ENCODE data around the gene SIPA1.
"Not testable (repeated sequence)": the region's sequence is repeated elsewhere in the genome, so short reads cannot be mapped to it uniquely, and the experiment has no call there.

Gene SIPA1

GRCh38 chr11:65652511-65653228 lies 14.8 kb downstream of the SIPA1 start:
- peak; percentile 88 for DNase-seq (ENCODE audit: low read depth, low spot score)
- H3K4me3 ChIP-seq (ENCODE audit: low read length): peak overlapping the region; percentile 62

DNA sequence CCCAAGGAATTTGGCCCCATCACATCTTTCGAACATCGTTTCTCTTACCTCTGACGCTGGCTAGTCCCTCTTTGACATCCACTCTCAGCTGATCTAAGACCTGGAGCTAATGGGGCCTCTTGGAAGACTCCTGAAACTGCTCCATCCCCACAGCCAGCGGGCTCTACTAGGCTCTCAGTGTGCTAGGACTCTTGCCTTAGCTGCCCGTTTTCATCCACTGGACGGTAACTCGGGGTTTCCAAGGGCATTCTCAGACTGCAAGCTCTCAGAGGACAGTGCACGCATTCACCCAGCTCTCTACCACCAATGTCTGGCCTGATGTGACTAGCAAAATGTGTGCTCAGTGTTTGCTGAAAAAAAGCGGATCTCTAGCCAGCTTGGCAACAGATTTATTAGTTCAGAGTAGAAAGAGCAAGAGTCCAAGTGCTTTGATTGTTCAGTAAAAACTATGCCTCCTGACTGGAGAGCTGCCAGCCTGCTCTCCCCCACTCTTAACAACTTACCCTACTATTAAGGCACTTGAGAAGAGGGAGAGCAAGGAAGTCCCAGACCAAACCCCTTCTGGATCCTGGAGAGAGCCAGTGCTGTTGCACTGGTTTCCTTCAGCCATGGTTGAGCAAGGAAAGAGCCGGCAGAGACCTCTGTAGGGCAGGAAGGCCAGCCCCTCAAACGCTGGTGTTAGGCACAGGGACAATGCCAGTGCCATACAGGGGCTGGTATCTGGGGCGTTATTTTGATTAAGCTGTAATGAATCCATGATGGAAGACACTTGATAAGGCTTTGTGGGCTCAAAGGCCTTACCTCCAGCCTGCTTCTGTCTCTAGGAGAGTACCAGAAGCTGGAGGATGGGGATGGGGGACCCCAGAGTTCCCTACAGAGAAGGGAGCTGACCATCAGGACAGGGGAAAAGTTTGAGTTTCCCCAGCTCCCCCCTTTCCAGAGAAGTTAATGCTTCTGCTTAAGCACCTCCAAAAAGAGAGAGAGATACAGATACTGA lies 15.6 kb downstream of the SIPA1 start:
- peak overlapping the region; percentile 62 for H3K4me3 ChIP-seq (ENCODE audit: low read length)
- DNase-seq (ENCODE audit: low read depth, low spot score): no peak

- no peak overlapping the region for H3K4me3 ChIP-seq (ENCODE audit: low read length)
- no peak for DNase-seq (ENCODE audit: low read depth, low spot score)
Observed at GRCh38 chr11:65654375-65655349, 16.8 kb downstream of the SIPA1 start.

GRCh38 chr11:65655570-65656332 lies 17.9 kb downstream of the SIPA1 start:
- DNase-seq (ENCODE audit: low read depth, low spot score): no peak
- H3K4me3 ChIP-seq (ENCODE audit: low read length): no peak overlapping the region

- no peak for DNase-seq (ENCODE audit: low read depth, low spot score)
- H3K4me3 ChIP-seq (ENCODE audit: low read length): no peak overlapping the region
Observed at GRCh38 chr11:65657426-65657825, 19.5 kb downstream of the SIPA1 start.

GRCh38 chr11:65658174-65659021 lies 20.5 kb downstream of the SIPA1 start:
- DNase-seq (ENCODE audit: low read depth, low spot score): no peak

GRCh38 chr11:65660038-65660437 lies 22.1 kb downstream of the SIPA1 start:
- DNase-seq (ENCODE audit: low read depth, low spot score): no peak

More at GRCh38 chr11:65658174-65659021, 20.5 kb downstream of the SIPA1 start:
- no peak overlapping the region for H3K4me3 ChIP-seq (ENCODE audit: low read length)

GRCh38 chr11:65660908-65661307 lies 23.0 kb downstream of the SIPA1 start:
- not testable (repeated sequence) for H3K4me3 ChIP-seq (ENCODE audit: low read length); DNase-seq (ENCODE audit: low read depth, low spot score)

More at GRCh38 chr11:65660038-65660437, 22.1 kb downstream of the SIPA1 start:
- no peak overlapping the region for H3K4me3 ChIP-seq (ENCODE audit: low read length)

DNA sequence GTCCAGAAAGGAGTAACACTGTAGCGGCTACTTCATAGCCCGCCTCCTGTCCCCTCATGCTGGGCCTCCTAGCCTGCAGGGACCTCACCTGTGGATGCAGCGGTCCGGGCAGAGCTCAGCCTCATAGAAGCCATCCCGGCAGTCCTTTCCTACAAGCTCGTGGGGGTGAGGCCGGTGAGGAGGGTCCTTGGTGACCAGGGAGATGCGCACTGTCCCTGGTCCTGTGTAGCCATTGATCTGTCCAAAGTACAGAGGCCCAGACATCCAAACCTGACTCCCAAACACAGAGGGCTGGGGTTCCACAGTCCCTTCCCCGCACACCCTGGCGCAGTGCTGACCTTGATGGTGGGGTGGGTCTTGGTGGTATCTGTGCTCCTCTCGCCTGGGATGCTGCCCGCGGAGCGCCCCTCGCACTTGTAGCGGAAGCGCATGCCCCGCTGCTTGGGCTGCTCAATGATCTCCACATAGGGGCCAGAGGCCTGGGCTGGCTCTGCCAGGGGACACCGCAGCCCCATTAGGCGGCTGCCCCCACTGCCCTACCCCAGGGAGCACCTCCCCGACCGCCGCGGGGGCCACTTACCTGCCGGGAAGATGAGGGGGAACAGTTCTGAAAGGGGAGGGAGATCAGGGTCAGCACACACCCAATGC lies 23.8 kb downstream of the SIPA1 start:
- DNase-seq (ENCODE audit: low read depth, low spot score): no peak
- H3K4me3 ChIP-seq (ENCODE audit: low read length): peak overlapping the region; percentile 97

GRCh38 chr11:65662247-65662798 lies 24.4 kb downstream of the SIPA1 start:
- H3K4me3 ChIP-seq (ENCODE audit: low read length): peak overlapping the region; percentile 97
- no peak for DNase-seq (ENCODE audit: low read depth, low spot score)

GRCh38 chr11:65662799-65663638 lies 25.1 kb downstream of the SIPA1 start, which contains the start of gene RELA:
Gene RELA (minus strand): TSS chr11:65662916. CDS start chr11:65662832, 84 bp downstream.
- DNase-seq (ENCODE audit: low read depth, low spot score): peak; percentile 69
- peak within 1 kb of the TSS; percentile 97 for H3K4me3 ChIP-seq (ENCODE audit: low read length)

DNA sequence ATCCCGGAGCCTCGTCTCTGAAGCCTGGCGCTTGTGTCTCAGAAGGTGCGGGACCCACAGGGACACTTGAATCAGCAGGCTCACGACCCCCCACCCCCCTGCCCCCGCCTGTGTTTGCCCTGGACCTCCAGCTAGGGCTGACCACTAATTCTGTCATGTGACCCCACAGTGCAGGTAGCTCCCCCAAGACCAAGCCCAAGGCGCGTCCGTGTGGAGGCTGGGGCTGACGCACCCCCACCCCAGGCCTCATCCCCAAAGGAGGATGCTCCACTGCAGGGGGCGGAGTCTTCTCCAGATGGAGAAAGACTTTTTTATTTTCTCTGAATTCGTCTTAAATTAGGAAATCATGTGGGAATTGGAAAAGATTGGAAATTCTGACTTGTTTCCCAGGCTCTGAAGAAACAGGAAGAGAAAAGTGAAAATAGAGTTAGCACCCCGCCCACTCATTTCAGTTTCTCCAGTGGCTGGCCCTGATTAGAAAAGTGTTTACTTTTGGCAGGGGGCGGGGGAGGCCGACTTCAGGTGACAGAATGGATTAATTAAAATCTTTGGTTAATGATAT lies 25.8 kb downstream of the SIPA1 start:
- no peak for DNase-seq (ENCODE audit: low read depth, low spot score)
- peak overlapping the region; percentile 89 for H3K4me3 ChIP-seq (ENCODE audit: low read length)

DNA sequence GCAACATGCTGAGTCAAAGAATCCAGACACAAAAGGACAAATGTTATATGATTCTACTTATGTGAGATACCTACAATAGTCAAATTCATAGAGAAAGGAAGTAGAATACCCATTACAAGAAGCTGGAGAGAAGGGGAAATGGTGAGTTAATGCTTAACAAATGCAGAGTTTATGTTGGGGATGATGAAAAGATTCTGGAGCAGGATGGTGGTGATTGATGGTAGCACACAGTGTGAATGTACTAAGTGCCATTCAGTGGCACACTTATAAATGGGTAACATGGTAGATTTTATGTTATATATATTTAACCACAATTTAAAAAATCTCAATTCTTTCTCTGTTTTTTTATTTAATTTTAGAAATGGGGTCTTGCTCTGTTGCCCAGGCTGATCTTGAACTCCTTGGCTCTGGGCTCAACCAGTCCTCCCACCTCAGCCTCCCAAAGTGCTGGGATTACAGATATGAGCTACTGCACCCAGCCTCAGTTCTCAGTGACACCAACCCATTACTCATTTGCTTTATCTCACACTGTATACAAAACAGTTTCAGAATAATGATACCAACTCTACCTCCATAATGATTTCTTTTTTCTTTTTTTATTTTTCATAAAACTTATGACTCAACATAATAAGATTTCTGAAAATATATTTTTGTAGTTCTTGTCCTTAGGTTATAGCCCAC lies 34.4 kb downstream of the SIPA1 start:
- DNase-seq (ENCODE audit: low read depth, low spot score): no peak

GRCh38 chr11:65672982-65673381 lies 35.1 kb downstream of the SIPA1 start:
- no peak for DNase-seq (ENCODE audit: low read depth, low spot score)
- H3K4me3 ChIP-seq (ENCODE audit: low read length): no peak overlapping the region

More for the DNA sequence above, 34.4 kb downstream of the SIPA1 start:
- no peak overlapping the region for H3K4me3 ChIP-seq (ENCODE audit: low read length)

Data from Jurkat, Clone E6-1 (cell line).